ENCODE data around the gene LCN1.
"Not testable (repeated sequence)": the region's sequence is repeated elsewhere in the genome, so short reads cannot be mapped to it uniquely, and the experiment has no call there.

LCN1 gene

DNA sequence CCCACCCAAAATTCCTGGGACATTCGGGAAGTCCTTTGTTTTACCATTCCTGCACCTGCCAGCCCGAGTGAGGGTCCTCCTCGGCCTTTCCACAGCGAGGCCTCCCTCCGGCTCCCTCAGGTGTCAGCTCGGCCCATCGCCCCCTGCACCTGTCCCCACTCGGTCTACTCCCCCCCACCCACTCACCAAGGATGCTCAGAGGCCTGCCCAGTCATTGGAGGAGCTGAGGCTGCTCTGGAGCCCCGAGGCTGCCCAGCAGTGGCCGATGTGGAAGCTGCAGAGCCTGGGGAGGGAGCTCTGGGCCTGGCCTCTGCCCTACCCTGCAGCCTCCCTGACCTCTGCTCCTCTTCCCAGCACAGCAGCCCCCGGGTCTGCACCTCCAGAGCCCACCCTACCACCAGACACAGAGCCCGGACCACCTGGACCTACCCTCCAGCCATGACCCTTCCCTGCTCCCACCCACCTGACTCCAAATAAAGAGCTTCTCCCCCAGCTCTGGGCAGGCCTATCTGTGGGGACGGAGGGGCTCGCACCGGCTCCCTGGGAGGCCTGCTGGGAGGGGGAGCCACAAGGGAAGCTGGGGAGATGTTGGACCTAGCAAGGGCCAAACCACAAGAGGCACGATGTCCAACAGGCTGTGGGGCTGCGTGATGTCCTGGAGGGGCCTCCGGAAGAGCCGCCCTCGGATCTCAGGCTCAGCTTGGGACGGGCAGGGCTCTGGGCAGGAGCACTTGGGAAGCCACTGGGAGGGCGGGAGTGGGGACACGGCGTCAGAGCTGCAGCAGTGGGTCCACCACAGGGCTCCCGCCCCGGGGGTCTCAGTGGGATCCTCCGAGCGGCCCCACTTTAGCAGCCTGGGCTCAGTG lies 28.5 kb downstream of the LCN1 start:
- DNase-seq: not testable (repeated sequence)

DNA sequence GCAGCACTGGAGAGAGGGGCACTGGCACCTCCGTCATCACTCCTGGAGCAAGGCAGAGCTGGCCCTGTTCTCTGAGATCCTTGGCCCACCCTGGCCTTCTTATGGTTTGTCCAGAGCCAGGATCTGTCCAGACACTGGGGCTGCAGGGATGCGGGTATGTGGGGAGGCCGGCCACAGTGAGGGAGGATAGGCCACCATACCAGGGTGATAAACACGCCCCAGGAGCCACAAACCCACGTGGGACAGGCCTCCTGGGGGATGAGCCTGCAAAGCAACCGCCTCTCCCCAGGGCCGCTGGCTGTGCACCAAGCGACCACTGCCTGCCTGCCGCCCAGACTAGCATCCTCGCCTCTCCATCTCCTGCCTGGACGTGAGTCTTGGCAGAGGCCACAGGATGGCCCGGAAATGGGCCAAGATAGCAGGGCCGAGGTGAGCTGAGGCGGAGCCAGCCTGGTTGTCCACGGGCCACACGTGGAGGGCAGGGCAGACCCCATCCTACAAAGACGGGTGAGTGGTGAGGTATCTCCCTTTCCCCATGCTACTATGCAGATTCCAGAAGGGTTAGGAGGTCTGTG lies 29.2 kb downstream of the LCN1 start:
- no peak for DNase-seq

- DNase-seq: no peak
Measured at GRCh38 chr9:135551031-135551430, 29.8 kb downstream of the LCN1 start.

GRCh38 chr9:135551456-135551855 lies 30.2 kb downstream of the LCN1 start:
- no peak for DNase-seq

DNA sequence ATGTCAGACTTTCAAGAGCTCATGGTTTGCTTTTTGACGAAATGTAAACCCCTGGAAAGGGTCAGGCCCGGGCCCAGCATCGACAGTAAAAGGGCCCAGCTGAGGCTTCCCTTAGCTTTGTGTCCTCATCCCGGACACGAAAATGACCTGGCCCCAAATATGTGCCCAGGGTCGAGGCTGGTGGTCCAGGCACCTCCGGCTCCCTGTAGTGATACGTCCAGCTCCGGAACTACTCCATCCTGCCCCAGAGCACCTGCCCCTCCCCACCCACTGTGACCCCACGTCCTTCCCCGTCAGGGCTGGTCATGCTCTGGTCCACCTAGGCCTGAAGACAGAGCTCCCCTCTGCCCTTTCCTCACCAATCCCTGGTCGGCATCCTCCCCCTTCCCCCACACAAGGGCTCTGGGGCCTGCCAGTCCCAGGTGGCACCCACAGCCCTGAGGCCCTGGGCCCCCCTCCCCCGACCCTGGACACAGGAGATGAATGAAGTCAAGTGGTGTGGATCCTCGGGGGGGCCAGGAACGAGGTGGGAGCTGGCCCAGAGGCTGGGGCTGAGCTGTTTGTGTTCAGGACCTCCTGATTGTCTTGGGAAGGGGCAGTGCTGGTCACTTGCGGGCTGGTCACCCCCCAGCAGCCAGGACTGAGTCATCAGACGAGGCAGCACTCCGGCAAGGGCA lies 30.9 kb downstream of the LCN1 start:
- no peak for DNase-seq

DNA sequence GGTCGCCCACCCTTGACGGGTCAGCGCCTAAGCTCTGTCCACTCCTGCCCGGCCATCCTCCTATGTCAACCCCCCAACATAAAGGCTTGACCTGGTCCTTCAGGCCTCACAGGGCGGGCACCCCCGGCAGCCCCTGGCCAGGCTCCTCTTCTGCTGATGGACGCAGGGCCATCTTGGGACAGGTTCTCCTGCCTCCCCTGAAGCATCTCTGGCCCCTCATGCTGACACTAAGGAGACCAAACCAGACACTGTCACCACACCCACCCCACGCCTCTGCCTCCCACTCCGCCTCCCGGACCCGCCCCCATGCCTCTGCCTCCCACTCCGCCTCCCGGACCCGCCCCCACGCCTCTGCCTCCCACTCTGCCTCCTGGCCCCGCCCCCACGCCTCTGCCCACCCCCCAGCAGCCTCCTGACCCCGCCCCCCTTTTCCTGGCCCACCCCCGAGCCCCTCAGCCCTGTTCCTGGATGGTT lies 31.5 kb downstream of the LCN1 start:
- no peak for DNase-seq

DNA sequence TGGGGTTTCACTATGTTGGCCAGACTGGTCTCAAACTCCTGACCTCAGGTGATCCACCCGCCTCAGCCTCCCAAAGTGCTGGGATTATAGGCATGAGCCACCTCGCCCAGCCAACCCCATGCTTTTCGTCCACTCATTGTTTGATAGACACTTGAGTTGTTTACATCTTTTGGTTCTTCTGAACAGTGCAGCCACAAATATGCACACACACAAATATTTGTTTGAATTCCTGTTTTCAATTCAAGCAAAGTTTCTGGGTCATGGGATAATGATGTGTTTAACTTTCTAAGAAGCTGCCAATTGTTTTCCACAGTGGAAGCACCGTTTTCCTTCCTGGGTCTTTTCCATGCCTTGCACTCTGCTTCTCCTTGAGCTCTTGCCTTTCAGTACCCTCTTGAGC lies 33.5 kb downstream of the LCN1 start:
- DNase-seq: no peak

DNA sequence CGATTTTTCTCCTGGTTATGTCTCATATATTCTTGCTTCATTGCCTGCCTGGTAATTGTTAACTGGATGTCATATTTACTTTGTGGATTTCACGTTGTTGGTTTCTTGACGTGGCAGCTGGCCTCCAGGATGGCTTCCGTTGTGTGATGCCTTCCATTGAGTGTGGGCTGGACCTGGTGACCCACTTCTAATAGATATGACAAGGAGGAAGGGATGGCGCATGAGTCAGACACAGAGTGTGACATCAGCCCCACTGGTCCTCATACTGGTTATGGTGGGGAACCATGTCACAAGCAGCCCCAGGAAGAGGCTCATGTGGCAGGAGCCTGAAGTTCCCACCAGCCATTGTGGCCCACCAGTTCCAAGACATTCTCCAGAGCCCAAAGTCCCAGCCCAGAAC lies 34.0 kb downstream of the LCN1 start:
- DNase-seq: no peak

GRCh38 chr9:135555910-135556309 lies 34.7 kb downstream of the LCN1 start:
- no peak for DNase-seq

DNA sequence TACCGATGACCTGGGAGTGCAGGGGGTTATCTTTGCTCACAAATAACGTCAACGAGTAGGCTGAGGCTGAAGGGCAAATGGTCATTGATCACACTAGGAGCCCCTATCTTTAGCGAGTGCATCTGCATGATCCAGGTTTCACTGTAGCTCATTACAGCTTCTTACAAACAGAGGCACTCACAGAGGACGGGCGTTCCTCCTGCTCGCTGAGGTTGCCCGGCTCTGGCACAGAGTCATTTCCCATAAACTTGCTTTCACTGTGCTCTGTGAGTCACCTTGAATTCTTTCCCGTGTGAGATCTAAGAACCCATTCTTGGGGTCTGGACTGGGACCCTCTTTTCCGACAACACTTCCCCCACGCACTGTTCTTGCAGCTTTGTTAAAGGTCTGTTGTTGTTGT lies 38.4 kb downstream of the LCN1 start:
- DNase-seq: no peak

DNA sequence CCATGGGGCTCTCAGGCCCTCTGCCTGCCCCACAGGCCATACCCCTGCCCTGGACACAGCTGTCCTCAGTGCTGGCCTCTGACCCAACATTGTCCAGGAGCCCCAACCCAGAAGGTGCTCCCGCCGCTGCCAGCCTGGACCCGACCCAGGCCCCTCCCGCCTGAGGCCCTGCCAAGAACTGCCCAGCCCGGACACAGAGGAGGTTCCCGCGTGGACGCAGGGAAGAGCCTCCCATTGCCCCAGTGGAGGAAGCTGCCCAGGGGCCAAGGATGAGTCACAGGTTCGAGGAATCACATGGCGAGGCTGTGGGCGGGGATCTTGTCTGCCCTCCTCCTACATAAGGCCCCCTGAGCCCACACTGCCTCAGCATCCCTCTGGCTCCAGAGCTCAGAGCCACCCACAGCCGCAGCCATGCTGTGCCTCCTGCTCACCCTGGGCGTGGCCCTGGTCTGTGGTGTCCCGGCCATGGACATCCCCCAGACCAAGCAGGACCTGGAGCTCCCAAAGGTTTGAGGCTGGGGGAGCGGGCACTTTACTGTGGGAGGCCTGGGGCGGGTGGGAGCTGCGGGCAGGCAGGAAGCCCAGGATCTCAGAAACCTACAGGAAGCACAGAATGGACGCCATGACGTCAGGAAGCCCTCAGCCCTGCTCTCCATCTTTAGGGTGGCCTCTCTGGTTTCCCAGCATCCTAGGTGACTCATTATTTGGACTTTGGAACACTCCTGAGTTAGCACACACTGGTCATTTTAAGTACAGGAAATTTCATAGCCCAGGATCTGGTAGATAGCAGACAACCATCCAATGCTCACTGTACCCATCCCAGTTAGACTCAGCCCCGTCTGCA lies 40.4 kb downstream of the LCN1 start, which contains the start of gene PAEP:
PAEP (plus strand) TSS at position 366 of the 844 bp plus-strand sequence.
- no peak for DNase-seq

GRCh38 chr9:135562235-135562745 lies 41.0 kb downstream of the LCN1 start:
- no peak for DNase-seq

GRCh38 chr9:135563039-135563476 lies 41.8 kb downstream of the LCN1 start:
- no peak for DNase-seq

DNA sequence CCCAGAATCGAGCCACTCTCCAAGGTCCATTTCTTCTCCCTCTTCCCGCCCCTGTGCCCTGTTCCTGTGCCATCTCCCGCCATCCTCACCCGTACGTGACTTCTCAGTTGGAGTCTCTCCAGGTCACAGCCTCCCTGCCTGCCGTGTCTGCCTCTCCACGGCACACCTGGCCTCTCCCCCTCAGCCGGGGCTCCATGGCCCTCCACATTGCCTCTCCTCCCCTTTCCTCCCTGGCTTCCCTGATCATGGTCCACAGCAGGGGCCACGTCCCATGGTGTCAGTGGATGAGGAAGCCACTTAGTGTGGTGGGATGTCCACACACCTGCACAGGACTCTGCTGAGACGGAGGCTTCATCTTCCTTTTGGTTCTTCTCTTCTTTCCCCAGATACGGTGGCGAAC lies 42.6 kb downstream of the LCN1 start:
- no peak for DNase-seq

GRCh38 chr9:135565141-135565628 lies 43.9 kb downstream of the LCN1 start:
- DNase-seq: no peak

GRCh38 chr9:135565636-135566035 lies 44.4 kb downstream of the LCN1 start:
- DNase-seq: no peak

DNA sequence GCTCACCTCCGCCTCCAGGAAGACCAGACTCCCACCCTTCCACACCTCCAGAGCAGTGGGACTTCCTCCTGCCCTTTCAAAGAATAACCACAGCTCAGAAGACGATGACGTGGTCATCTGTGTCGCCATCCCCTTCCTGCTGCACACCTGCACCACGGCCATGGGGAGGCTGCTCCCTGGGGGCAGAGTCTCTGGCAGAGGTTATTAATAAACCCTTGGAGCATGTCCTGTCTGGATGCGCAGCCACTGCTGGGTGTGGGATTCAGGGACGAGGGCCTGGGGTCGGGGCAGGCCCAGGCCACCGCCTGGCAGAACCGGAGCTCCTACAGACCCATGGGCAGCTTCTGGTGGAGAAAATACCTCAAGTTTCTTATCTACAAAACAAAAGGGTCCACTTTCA lies 45.3 kb downstream of the LCN1 start:
- DNase-seq: no peak

GRCh38 chr9:135567311-135567710 lies 46.1 kb downstream of the LCN1 start:
- no peak for DNase-seq

DNA sequence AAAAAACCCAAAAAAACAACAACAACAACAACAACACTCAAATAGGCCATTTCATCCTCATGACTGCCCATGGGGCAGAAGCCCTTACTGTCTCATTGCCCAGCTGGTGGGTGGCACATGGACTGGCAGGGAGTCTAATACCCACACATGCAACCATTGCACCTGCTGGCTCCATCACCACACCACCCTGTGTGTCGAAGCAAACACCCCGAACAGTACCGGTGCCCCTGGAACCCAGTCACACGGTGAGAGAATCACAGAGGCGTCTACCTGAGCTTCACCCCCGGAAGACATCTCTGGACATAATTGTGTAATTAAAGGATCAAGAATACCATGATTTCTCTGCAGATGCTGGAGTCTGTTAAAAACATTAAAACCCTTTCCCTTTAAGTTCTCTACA lies 46.8 kb downstream of the LCN1 start:
- DNase-seq: no peak

DNA sequence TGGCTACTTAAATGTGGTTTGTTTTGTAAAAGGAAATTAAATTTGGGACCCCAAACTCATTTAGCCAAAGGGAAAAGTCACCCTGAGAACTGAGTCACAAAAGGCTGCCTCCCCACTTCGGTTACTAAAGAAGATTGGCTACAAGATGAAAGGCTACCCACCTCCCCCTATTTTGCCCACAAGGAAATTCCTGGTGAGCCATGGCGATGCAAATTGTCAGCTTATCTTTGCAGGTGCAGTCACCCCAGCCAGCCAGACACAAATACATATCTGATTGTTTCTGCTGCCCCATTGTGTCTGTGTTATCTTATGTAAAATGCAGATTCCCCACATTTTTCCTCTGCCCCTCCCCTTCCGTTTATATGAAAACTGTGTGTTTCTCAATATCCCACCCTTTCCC lies 49.2 kb downstream of the LCN1 start:
- no peak for DNase-seq

DNA sequence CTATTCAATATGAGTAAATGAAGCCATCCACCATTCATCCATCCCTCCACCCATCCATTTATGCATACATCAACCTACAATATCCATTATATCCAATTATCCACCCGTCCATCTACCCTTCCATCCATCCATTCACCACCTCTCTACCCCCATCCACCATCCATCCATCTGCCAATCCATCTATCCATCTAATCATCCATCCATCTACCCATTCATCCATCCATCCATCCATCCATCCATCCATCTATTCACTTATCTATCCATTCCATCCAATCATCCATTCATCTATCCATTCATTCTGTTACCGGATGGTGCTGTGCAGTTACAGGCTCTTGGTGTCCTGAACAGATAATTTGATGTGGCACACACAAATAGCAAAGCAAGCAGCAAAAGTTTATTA lies 51.0 kb downstream of the LCN1 start:
- DNase-seq: no peak

DNA sequence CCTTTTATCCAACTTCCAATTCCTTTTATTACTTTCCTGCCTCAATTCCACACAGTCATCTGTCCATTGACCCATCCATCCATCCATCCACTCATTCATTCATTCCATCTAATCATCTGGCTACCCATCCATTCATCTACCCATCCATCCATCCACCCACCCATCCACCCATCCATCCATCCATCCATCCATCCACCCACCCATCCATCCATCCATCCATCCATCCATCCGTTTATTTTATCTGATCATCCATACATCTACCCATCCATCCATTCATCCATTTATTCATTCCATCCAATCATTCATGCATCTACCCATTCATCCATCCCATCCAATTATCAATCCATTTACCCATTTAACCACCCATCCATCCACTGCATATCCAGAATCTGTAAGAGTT lies 51.9 kb downstream of the LCN1 start:
- no peak for DNase-seq

- DNase-seq: no peak
Measured at GRCh38 chr9:135574331-135574730, 53.1 kb downstream of the LCN1 start.
